Measurements from ENCODE around the gene MED27. TPM values are rescaled to one million over a fixed set of nuclear protein-coding genes. Genes with fewer than 3 reads are reported as not detected.

The MED27 gene
- total and polyA plus RNA-seq, 2 of the 13 experiments (the other 11 are each of a cell fraction or from before 2014, with no cell fraction given): 16.9 to 19.0 TPM

- FAIRE-seq: no peak
- intact Hi-C loops (cut with micrococcal nuclease; ENCODE audit: unreplicated experiment): no loop called here
- no peak overlapping the region for H3K4me3 ChIP-seq (replicated peaks in 1 of 3; ENCODE audit: insufficient read depth in 1 of 3, low read depth in 2 of 3, low read length in 3 of 3)
- peaks cover 21% of the 10 kb centered on the region for H3K4me1 ChIP-seq (ENCODE audit: insufficient read depth, low read length)
- H2AFZ ChIP-seq (ENCODE audit: low read length): no peak overlapping the region
- H3K36me3 ChIP-seq (replicated peaks in 1 of 2; ENCODE audit: control insufficient read depth in 1 of 2, insufficient read depth in 2 of 2, low read length in 2 of 2): no peaks in the 10 kb centered on the region
- H3K27me3 ChIP-seq (ENCODE audit: control insufficient read depth in 1 of 2, insufficient read depth in 2 of 2, low read length in 2 of 2): no peaks in the 10 kb centered on the region
- no peak overlapping the region for H3K4me2 ChIP-seq (ENCODE audit: low read depth, low read length)
- ChIA-PET CTCF (ENCODE audit: low intra/inter-chr PET ratio, low total read pairs) (no interaction called here), POLR2A (no interaction called here)
- in situ Hi-C loops (cut with HindIII; ENCODE audit: extremely low pct_ligation_motif_present, low pct_unique_long_range_greater_than_20kb): loop anchor here (10.0 kb wide), 1 partner anchor 59 kb away; no protein-coding TSS in a partner anchor
- H3K9me3 ChIP-seq (ENCODE audit: low read length): no peaks in the 10 kb centered on the region
- whole genome bisulfite sequencing (ENCODE audit: low lambda C conversion rate): 97% methylated on average over 5 of the region's 5 CpGs
- 0 out of 2 replicates have a peak, but pooled peaks cover 2% of the 10 kb centered on the region for H4K20me1 ChIP-seq (ENCODE audit: insufficient read depth, low read length)
- BruUV-seq (replicated peaks): no TSS peak
- H3K9ac ChIP-seq (ENCODE audit: insufficient read depth, low read depth, low read length): no peak overlapping the region
- peaks cover 2% of the 10 kb centered on the region for H3K79me2 ChIP-seq (ENCODE audit: insufficient read depth, low read length)
- no peak for ATAC-seq
- DNase-seq (ENCODE audit: low spot score): no peak
- TF ChIP-seq ZNF296 (CRISPR knock-in tag; conservative IDR thresholded peaks at IDR 0.05): no peak
- no peak for TF ChIP-seq SUZ12 (IDR thresholded peaks at IDR 0.05; ENCODE audit: low read depth, low read length)
- H3K27ac ChIP-seq (ENCODE audit: extremely low read length, insufficient read depth, low read length): no peak overlapping the region
Measured at GRCh38 chr9:132023419-132024180, 56.1 kb downstream of the MED27 start.

GRCh38 chr9:132020820-132021510, 58.7 kb downstream of the MED27 start:
- H3K27ac ChIP-seq (ENCODE audit: extremely low read length, insufficient read depth, low read length): no peak overlapping the region
- H3K4me3 ChIP-seq (replicated peaks in 1 of 3; ENCODE audit: insufficient read depth in 1 of 3, low read depth in 2 of 3, low read length in 3 of 3): no peak overlapping the region
- H3K79me2 ChIP-seq (ENCODE audit: insufficient read depth, low read length): peaks cover 2% of the 10 kb centered on the region
- WGBS (ENCODE audit: low lambda C conversion rate): 60% methylated on average over 4 of the region's 4 CpGs
- no peak for FAIRE-seq
- H3K36me3 ChIP-seq (replicated peaks in 1 of 2; ENCODE audit: control insufficient read depth in 1 of 2, insufficient read depth in 2 of 2, low read length in 2 of 2): no peaks in the 10 kb centered on the region
- H2AFZ ChIP-seq (ENCODE audit: low read length): no peak overlapping the region
- intact Hi-C loops (cut with micrococcal nuclease; ENCODE audit: unreplicated experiment): no loop called here
- POLR2A ChIA-PET: no interaction called here
- H4K20me1 ChIP-seq (ENCODE audit: insufficient read depth, low read length): 0 out of 2 replicates have a peak, but pooled peaks cover under 1% of the 10 kb centered on the region
- CTCF ChIA-PET (ENCODE audit: low intra/inter-chr PET ratio, low total read pairs): no interaction called here
- H3K9me3 ChIP-seq (ENCODE audit: low read length): no peaks in the 10 kb centered on the region
- in situ Hi-C loops (cut with HindIII; ENCODE audit: extremely low pct_ligation_motif_present, low pct_unique_long_range_greater_than_20kb): loop anchor here (10.0 kb wide), 1 partner anchor 56 kb away; no protein-coding TSS in a partner anchor
- no peak for ATAC-seq
- H3K4me1 ChIP-seq (ENCODE audit: insufficient read depth, low read length): peaks cover 21% of the 10 kb centered on the region
- DNase-seq (ENCODE audit: low spot score): no peak
- no peak overlapping the region for H3K4me2 ChIP-seq (ENCODE audit: low read depth, low read length)
- H3K9ac ChIP-seq (ENCODE audit: insufficient read depth, low read depth, low read length): no peak overlapping the region
- H3K27me3 ChIP-seq (ENCODE audit: control insufficient read depth in 1 of 2, insufficient read depth in 2 of 2, low read length in 2 of 2): no peaks in the 10 kb centered on the region
- BruUV-seq (replicated peaks): no TSS peak
- TF ChIP-seq, protein P1, sequence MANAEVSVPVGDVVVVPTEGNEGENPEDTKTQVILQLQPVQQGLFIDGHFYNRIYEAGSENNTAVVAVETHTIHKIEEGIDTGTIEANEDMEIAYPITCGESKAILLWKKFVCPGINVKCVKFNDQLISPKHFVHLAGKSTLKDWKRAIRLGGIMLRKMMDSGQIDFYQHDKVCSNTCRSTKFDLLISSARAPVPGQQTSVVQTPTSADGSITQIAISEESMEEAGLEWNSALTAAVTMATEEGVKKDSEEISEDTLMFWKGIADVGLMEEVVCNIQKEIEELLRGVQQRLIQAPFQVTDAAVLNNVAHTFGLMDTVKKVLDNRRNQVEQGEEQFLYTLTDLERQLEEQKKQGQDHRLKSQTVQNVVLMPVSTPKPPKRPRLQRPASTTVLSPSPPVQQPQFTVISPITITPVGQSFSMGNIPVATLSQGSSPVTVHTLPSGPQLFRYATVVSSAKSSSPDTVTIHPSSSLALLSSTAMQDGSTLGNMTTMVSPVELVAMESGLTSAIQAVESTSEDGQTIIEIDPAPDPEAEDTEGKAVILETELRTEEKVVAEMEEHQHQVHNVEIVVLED (CRISPR knock-in tag; IDR thresholded peaks at IDR 0.05; ENCODE audit: borderline replicate concordance): no peak
- TF ChIP-seq TCF7 (IDR thresholded peaks at IDR 0.05; ENCODE audit: low read depth) (no peak), ZNF644 (CRISPR knock-in tag; IDR thresholded peaks at IDR 0.05; ENCODE audit: low read depth) (no peak), ZNF672 (CRISPR knock-in tag; IDR thresholded peaks at IDR 0.05) (no peak), POGZ (CRISPR knock-in tag; IDR thresholded peaks at IDR 0.05) (no peak), MEIS2 (CRISPR knock-in tag; IDR thresholded peaks at IDR 0.05) (no peak), HDAC6 (IDR thresholded peaks at IDR 0.05; ENCODE audit: low read depth, low read length) (no peak), TP53 (CRISPR knock-in tag; conservative IDR thresholded peaks at IDR 0.05) (no peak)
- TF ChIP-seq, protein P2, sequence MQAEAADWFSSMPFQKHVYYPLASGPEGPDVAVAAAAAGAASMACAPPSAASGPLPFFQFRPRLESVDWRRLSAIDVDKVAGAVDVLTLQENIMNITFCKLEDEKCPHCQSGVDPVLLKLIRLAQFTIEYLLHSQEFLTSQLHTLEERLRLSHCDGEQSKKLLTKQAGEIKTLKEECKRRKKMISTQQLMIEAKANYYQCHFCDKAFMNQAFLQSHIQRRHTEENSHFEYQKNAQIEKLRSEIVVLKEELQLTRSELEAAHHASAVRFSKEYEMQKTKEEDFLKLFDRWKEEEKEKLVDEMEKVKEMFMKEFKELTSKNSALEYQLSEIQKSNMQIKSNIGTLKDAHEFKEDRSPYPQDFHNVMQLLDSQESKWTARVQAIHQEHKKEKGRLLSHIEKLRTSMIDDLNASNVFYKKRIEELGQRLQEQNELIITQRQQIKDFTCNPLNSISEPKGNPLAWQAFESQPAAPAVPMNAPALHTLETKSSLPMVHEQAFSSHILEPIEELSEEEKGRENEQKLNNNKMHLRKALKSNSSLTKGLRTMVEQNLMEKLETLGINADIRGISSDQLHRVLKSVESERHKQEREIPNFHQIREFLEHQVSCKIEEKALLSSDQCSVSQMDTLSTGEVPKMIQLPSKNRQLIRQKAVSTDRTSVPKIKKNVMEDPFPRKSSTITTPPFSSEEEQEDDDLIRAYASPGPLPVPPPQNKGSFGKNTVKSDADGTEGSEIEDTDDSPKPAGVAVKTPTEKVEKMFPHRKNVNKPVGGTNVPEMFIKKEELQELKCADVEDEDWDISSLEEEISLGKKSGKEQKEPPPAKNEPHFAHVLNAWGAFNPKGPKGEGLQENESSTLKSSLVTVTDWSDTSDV (CRISPR knock-in tag; IDR thresholded peaks at IDR 0.05): no peak
- TF ChIP-seq, protein P3, sequence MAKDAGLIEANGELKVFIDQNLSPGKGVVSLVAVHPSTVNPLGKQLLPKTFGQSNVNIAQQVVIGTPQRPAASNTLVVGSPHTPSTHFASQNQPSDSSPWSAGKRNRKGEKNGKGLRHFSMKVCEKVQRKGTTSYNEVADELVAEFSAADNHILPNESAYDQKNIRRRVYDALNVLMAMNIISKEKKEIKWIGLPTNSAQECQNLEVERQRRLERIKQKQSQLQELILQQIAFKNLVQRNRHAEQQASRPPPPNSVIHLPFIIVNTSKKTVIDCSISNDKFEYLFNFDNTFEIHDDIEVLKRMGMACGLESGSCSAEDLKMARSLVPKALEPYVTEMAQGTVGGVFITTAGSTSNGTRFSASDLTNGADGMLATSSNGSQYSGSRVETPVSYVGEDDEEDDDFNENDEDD (CRISPR knock-in tag; IDR thresholded peaks at IDR 0.05; ENCODE audit: borderline replicate concordance): no peak
